GM21381 (cell line): ENCODE measurements around the gene PPP6R3.
"Not testable (repeated sequence)": the region's sequence is repeated elsewhere in the genome, so short reads cannot be mapped to it uniquely, and the experiment has no call there.

Experiments
- ATAC-seq: cut with Tn5 transposase; IDR thresholded peaks from one replicate; pipeline ENCODE4 v1.9.1; 2021; ENCODE audit warnings: mild to moderate bottlenecking, moderate library complexity; ENCODE audit not compliant: unreplicated experiment

The PPP6R3 gene

DNA sequence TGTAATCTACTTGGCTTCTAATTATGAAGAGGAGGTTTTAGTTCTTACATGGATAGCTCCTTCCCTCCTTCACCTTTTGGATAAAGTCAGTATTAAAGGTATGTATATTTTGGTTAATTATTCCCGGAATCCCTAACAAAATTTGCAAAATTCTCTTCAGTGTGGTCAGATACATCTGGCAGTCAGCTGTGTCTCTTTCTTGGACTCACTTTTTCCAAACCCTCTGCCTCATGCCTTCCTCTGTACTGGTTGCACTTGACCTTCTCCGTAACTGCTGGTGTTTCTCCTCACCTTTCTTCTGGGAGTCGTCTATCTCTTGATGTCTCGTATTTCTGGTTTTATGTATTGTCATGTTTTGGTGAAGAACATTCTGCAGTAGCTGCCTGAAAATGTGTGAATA lies 62.5 kb downstream of the PPP6R3 start:
- no peak for ATAC-seq

DNA sequence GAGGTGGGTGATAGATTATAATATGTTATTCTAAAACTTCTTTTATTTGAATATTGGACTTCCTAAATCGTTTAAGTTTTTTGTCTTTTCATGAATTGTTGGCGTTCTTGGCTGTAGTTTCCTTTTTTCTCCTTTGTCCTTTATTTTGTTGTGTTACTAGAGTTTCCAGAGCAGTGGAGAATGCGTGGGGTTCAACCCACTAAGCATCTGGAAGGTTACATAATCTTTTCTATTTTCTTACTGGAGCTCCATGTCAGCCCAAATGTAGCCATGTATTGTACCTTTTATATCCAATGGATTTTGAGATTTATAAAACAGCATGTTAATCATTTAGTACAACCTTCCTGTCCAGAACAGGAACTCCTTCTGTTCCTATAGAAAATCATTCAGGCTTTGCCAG lies 63.2 kb downstream of the PPP6R3 start:
- ATAC-seq: no peak

DNA sequence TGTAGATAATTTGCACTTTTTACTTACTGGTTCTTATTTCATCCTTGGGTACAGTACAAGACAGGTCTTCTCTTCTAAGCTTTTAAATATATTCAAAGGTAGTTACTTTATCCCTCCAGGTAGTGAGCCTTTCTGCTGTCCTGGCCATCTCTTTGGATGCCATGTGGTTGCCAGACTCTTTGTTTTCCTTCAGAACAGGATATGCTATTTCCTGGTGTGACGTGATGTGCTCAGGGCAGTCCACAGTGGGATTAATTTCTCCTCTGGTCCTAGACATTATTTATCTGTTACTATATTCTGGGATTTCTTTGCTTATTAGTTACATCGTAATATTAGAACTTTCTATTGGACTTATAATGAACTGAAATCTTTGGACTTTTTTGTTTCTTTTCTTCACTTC lies 63.7 kb downstream of the PPP6R3 start:
- no peak for ATAC-seq

DNA sequence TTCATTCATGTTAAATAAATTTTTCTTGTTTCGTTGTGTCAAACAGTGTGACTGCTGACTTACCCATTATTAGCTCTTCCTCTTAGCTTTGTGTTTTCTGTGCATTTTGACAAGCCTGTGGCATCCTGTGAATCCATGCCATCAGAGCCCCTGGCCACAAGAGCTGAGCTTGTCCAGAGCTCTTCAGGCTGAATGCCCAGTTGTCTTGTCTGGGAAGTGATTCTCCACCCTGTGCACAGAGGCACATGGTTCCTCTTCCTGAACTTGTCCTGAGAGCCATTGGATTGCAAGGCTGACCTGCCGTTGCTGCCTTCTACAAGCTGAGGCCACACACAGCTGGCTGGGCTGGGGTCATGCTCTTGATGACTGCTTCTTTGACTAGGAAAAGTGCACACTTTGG lies 64.1 kb downstream of the PPP6R3 start:
- ATAC-seq: no peak

DNA sequence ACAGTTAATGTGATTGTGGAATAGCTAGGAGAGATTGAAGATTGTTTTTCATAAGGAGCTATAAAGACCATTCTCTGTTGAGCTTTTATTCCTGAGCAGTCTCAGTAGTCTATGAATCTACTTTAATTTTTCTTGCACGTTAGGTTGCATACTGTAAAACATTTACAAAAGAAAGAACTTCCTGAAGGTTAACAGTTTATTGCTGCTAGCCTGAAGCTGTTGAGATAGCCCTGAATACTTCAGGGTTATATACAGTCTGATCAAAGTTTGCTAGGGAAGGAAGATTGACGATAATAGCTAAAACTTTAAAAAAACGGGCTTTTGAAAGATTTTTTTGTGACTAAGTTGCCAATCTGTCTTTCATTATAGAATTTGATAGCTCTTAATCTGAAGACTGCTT lies 64.8 kb downstream of the PPP6R3 start:
- ATAC-seq: no peak

DNA sequence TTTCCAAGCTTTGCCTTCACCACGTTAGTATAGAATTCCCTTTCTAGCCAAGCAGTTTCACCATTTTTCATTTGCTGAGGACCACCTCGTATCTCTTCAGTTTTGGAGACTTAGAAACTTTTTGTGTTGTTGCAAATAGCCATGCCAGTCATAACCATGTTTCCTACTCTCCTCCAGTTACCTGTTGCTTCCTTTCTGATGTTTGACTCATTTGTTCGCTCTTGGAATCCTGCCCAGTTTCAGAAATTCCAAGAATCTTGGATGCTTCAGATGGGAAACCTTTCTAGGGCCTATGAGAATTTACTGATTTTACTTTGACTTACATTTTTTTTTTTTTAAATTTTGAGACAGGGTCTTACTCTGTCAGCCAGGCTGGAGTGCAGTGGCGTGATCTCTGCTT lies 65.4 kb downstream of the PPP6R3 start:
- ATAC-seq: no peak

DNA sequence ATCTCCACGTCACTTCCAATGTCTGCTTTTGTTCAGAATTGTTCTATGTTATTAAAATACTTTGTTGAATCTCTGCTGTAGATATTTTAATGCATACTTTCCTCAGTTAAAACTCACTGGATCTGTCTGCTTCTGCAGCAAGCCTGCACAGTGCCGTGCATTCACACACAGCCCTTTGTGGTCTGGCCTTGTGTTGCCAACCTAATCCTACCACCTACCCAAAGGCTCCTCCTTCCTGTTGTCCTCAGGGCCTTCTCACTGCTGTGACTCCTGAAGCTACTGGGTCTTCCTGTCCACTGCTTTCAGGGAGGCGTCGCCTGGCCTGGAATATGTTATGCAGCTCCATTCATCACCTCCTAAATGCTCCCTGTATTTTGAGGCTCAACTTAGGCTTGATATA lies 67.0 kb downstream of the PPP6R3 start:
- ATAC-seq: no peak

DNA sequence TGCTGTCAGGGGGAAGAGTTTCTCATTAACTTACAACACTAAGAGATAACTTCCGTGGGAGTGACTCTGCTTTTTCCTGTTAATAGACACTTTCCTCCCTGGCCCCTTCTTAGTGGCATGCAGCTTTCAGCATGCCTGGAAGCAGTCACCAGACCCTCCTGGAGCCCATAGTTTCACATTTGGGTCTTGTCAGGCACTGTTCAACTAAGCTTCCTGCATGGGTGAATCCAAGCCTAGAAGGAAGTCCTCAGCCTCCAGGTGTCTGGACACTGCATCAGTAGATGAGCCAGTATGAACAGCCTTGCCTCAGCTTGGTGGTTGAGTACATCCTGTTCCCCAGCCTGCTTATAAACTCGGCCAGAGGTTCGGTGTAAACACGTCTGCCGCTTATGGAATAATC lies 68.1 kb downstream of the PPP6R3 start:
- ATAC-seq: no peak

DNA sequence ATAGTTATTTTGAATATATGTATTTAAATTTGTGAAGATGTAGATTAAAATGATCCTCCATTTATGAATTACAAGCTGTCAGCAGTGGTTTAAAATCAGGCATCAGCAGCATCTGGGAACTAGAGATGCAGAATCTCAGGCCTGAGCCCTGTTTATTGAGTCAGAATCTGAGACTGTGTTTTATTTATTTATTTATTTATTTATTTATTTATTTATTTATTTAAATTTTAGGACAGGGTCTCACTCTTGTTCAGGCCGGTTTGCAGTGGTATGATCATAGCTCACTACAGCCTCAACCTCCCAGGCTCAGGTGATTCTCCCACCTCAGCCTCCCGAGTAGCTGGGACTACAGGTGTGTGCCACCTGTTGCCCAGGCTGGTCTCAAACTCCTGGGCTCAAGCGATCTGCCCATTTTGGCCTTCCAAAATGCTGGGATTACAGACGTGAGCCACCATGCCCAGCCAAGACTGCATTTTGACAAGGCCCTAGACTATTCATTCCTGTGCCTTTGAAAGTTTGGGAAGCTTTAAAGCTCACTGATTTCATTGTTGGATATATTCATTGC lies 70.7 kb downstream of the PPP6R3 start:
- ATAC-seq: no peak

DNA sequence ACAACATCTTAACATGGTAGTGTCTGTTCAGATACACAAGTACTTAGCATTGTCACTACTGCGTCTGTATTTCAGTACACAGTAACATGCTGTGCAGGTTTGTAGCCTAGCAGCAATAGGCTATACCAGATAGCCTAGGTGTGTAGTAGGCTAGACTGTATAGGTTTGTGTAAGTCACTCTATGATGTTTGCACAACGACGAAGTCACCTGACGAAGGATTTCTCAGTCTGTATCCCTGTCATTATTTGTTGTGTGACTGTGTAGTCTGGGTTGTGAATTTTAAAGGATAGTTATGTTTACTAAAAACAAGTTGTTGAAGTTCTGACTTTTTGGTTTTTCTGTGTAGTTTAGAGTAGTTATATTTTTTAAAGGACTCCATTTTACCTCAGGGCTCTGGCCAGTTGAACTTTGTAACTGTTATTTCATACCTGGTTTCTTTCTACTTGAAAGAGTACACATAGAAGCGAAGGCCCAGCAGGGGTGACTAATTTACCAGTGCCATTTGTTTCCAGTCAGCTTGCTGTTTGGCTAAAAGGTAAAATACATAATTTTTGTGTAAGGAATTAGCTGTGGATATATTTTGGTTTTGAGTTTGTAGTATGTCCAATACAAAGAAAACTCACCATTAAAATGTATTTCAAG lies 72.3 kb downstream of the PPP6R3 start:
- ATAC-seq: no peak

DNA sequence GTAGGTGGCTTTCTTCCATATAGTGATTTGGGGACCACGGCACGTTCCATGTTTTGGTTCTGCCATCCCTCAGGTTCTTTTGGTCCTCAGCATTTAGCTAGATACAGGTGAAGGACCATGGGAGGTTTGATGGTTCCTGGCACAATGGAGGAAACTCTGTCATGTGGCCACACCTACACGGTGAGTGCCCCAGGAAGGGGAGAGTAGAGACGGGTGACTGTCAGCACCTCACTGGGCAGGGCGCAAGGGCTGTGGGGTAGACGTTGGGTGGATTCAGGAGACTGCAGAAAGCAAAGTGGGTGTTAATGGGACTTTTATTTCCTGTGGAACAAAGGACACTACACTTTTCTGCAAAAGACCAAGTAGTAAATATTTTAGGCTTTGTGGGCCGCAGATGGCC lies 73.4 kb downstream of the PPP6R3 start:
- no peak for ATAC-seq

DNA sequence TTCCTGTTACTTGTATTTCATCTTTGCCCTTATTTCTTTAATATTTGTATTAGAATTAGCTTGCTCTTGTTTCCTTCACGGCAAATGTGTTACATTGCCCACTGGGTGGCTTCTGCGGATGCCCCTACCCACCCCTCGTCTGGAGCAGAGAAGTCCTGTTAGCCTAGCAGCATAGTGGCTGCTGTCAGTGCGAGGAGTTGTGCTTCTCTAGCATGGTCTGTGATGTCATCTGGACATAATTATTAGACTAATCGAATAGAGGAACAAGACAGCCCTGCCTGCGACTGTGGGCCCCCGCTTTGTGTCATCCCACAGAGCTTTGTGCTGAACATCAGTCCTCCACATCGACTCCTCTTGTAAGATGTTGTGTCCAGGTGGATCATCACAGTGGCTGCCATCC lies 74.5 kb downstream of the PPP6R3 start:
- no peak for ATAC-seq

DNA sequence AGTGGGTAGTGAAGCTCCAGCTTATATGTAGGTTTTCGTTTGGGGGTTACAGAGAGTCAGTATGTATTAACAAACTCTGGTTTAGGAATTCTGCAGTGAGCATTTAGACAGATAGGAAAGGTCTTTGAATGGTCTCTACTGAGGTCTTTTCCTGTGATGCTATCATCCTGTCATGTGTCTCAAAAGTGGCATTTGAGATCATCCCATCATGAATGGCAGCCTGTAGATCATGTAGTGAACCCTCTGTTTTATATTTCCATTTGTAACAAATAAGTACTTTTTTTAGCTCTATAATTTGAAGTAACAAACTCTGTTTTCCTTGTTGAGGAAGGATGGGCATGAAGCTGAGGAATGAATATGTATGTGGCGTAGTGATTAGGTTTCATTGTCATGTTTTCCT lies 76.2 kb downstream of the PPP6R3 start:
- no peak for ATAC-seq

DNA sequence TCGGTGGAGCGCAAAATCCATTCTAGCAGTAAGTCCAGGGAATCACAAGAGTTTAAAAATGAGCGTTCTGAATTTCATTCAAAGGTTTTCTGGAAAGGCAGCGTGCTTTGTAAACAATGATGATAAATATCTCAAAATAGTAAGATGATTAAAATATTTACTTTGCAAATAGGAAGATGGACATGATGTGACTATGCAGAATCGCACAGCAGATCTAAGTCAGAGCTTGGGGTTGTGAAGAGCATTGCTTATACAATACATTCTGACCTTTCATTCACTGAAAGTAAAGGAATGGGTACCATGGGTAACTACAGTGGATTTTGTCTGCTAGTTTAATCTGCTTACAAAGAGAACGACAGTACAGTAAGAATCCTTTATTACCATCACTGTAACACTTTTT lies 77.5 kb downstream of the PPP6R3 start:
- no peak for ATAC-seq

DNA sequence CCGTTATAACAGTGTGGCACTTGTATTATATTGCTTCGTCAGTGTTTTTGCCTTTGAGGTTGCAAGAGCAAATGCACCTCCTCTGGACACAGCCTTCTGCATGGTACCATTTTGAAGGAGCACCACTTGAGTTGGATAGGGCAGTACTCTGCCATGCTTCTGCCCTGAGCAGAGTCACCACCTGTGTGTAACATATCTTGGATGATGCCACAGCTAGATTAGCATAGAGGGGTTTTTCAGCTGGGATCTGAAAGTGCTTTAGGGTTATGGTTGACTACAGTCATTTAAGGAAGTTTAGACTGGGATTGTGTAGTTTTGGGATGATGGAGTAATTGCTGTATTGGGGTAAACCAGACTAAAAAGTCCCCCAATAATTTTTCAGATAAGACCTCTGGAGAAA lies 78.8 kb downstream of the PPP6R3 start:
- ATAC-seq: no peak

DNA sequence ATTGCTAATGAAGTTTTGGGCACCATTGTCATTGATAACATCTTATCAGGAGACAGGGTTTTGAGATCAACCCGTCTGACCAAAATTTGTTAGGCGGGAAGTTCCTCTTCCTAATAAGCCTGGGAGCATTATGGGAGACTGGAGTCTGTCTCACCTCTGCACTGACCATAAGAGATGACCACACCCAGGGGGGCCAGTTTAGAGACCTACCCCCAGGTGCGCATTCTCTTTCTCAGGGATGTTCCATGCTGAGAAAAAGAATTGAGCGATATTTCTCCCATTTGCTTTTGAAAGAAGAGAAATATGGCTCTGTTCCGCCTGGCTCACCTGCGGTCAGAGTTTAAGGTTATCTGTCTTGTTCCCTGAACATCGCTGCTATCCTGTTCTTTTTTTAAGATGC lies 80.0 kb downstream of the PPP6R3 start:
- not testable (repeated sequence) for ATAC-seq

DNA sequence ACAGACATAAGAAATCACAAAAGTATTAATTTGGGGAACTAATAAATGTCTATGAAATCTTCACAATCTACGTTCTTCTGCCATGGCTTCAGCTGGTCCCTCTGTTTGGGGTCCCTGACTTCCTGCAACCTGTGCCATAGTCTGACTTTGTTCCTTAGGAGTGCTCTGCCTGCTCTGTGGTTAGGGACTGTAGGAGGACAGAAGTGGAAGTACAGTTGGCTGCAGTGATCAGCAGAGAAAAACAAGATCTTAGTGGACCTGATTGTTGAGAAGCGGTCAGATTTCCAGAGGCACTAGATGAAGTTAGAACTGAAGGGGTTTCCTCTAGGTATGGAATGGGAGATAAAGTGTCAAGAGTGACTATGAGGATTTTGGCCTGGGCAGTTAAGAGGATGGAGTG lies 80.6 kb downstream of the PPP6R3 start:
- no peak for ATAC-seq

DNA sequence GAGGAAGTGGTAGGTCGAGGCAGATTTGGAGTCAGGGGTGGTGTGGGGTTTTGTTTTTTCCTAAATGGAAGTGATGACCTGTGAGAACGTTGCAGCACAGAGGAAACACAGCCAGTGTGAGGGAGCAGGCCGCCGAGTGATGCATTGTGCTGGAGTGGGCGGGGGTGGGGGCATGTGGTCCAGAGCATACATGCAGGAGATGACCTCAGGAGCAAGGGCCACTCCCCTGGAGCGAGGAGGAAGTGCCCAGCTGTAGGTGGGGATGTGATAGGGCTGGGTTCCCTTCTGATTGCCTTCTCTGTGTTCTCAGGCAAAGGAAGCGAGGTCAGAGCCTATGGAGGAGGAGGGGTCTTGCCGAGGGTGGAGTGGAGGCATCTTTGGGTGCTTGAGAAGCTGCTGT lies 81.4 kb downstream of the PPP6R3 start:
- ATAC-seq: no peak

DNA sequence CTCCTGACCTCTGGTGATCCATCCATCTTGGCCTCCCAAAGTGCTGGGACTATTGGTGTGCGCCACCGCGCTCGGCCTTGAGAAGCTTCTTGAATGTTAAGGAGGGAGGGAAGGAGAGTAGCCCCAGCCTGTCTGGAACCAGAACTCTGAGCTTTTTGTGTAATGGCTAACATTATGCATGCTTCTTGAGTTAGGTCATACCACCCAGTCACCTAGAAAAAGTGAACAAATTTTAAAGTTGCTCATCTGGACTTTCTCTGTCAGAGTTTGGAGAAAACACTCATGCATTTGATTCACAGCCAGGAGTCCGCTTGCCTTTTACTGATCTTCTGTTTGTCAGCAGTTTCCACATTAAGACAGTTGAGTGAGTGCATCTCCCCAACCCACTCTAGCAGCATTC lies 82.1 kb downstream of the PPP6R3 start:
- ATAC-seq: no peak

DNA sequence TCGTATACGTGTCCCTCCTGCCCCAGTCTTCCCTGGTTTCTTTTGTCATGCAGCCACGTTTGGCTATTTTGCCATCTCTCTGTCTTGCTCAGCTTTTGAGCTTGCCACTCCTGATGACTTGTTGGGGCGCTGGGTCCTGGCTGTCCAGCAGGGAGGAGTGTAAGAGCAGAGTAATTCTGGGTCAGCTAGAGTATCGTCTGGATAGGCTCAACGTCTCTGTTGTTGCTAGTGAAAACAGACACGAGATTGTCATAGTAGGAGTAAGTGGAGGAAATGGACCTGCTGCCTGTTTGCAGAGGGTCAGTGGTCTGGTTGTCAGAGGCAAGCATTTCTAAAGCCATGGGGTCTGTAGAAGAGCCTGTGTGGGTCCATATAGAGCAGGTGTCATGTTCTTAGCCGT lies 83.0 kb downstream of the PPP6R3 start:
- no peak for ATAC-seq

DNA sequence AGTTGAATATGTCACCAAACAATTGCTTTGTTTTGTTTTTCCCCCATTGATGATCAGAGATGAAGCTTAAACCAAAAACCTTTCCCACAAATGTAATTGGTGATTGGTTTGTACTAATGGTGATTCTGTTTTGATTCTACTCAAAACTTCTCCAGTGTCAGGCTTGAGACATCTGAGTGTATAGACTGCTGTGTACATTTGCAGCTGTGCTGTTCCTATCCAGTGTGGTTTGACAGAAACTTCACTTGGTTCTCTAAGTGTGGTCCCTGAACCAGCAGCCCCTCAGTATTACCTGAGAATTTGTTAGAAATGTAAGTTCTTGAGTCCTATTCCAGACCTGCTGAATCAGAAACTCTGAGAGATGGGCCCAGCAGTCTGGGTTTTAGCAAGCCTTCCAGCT lies 84.8 kb downstream of the PPP6R3 start:
- ATAC-seq: no peak

DNA sequence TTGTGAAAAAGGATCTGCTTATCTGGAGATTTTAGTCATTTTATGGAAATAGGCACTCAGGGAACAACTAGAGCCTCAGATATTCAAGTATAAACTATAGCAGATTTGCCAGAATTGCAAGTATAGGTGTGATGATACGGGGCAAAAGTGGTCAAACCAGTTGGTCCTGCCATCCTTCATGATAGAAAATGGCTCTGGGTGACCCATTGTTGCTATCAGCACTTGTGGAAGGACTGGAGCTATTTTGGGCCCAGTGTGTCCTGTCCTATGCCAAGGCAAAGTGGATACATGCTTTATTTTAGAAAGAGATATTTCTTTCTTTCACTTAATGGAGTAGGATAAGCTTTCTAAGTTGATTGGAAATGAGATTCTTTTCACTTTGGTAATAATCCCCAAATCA lies 85.2 kb downstream of the PPP6R3 start:
- ATAC-seq: no peak

DNA sequence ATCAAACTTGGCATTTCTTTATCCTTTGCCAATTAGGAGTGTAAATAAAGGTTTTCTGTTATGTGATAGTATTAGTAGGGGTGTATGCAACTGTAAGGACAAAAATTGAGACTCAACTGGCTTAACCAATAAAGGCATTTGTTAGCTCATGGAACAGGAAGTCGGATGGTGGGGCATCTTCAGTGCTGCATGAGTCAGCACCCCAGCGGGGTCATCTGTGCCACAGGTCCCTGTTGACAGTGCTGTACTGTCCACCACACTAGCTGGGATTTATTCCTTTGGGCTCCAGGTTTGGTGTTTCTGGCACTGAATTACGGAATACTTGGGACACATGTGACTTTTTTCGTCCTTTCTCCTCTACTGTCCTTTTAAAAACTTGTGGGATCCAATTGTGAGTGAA lies 86.0 kb downstream of the PPP6R3 start:
- ATAC-seq: no peak
